ENCODE data around the gene RXRA.

DNA sequence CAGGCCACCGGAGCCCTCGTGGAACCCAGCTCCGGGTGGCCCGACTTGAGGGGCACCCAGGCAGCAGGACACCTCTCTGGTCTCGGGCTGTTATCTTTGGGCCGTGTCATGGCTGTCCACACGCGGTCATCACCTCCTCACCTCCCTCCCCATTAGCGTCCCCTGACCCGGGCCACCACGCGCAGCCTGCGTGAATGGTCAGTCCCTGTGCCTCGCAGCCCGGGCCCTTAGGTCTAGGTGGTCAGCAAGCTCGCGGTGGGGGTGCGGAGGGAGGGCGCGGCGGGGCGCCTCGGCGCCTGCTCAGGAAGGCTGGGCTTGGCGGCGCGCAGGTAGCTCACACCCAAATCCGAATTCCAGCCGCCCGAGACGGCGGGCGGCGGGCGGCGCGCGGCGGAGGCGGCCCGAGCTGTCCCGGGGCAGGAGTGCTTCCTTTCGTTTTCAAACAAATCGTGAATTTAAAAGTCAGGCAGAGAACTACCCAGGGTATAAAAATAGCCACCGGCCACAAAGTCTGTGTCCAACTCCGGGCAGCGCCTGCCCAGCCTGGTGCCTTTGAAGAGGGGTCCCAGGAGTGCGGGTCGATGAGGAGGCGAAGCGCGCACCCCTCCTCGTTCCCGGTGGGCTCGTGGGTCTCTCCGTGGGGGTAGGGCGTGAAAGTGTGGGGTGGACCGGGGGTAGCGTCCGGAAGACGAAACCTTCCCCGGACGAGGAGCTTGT is 1.0 kb upstream of the RXRA start:
- TF ChIP-seq, protein P1, sequence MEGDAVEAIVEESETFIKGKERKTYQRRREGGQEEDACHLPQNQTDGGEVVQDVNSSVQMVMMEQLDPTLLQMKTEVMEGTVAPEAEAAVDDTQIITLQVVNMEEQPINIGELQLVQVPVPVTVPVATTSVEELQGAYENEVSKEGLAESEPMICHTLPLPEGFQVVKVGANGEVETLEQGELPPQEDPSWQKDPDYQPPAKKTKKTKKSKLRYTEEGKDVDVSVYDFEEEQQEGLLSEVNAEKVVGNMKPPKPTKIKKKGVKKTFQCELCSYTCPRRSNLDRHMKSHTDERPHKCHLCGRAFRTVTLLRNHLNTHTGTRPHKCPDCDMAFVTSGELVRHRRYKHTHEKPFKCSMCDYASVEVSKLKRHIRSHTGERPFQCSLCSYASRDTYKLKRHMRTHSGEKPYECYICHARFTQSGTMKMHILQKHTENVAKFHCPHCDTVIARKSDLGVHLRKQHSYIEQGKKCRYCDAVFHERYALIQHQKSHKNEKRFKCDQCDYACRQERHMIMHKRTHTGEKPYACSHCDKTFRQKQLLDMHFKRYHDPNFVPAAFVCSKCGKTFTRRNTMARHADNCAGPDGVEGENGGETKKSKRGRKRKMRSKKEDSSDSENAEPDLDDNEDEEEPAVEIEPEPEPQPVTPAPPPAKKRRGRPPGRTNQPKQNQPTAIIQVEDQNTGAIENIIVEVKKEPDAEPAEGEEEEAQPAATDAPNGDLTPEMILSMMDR (IDR thresholded peaks at IDR 0.05), result no peak
- no peak for TF ChIP-seq POLR2A (IDR thresholded peaks at IDR 0.05)

Data from adrenal gland (tissue), 5 donors.